ENCODE measurements around the gene KCNMA1. TPM values are rescaled to one million over a fixed set of nuclear protein-coding genes. Genes with fewer than 3 reads are reported as not detected.

KCNMA1 gene
- total RNA-seq, 3 donors from 2014 or later, result 45.4 to 312 (median 62.4) TPM

GRCh38 chr10:76997631-76998030 is 640.0 kb downstream of the KCNMA1 start:
- DNase-seq (no peak), ATAC-seq (no peak)
- no peak overlapping the region for H3K4me3 ChIP-seq
- intact Hi-C loops (cut with DNase I, micrococcal nuclease), result no loop called here
- no peaks in the 10 kb centered on the region for H3K4me1 ChIP-seq (ENCODE audit: low read depth)
- H3K9me3 ChIP-seq, result no peaks in the 10 kb centered on the region
- H3K36me3 ChIP-seq (ENCODE audit: low read depth), result no peaks in the 10 kb centered on the region
- no peak for TF ChIP-seq CTCF (IDR thresholded peaks at IDR 0.05)

DNA sequence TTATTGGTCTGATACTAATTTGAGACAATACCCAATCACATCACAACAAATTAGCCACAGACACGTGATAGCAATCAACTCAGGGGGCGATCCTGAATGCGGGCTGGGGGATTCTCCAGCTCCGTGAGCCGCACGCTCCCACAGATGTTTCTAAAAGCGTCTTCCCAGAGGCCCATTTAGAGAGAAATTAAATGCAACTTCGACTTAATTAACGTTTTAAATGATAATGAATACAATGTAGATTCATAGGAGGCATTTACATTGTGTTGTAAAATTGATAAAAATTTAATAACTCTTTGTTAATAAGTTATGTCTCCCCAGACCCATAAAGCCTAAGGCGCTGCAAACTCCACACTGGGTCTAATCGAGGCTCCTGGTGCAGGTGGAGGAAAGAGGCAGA is 642.6 kb downstream of the KCNMA1 start:
- no peak for ATAC-seq
- no peaks in the 10 kb centered on the region for H3K9me3 ChIP-seq
- intact Hi-C loops (cut with DNase I, micrococcal nuclease), result no loop called here
- no peak overlapping the region for H3K4me3 ChIP-seq
- no peak for DNase-seq
- H3K4me1 ChIP-seq (ENCODE audit: low read depth), result no peaks in the 10 kb centered on the region
- no peak for TF ChIP-seq CTCF (IDR thresholded peaks at IDR 0.05)
- no peaks in the 10 kb centered on the region for H3K36me3 ChIP-seq (ENCODE audit: low read depth)

DNA sequence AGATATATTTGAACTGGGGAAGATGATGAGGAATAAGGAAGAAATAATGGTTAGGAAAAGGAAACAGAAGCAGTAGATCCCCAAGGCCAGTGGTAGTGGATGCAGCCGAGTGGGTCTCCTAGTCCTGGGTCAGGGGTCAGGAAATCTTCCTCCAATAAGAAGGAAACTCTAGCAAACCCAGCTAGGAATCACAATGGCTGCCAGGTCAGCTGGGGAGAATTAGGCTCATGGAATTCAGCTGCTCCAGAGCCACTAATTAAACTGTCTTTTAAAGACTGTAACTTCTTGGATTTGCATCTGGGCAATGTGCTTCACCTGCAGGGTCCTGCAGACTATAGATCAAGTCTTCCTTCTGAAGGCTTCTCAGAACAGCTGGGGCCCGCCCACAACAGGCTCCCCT is 644.4 kb downstream of the KCNMA1 start:
- intact Hi-C loops (cut with DNase I, micrococcal nuclease), result no loop called here
- no peak for TF ChIP-seq CTCF (IDR thresholded peaks at IDR 0.05)
- Histone ChIP-seq H3K9me3 (no peaks in the 10 kb centered on the region), H3K4me1 (ENCODE audit: low read depth) (no peaks in the 10 kb centered on the region), H3K36me3 (ENCODE audit: low read depth) (no peaks in the 10 kb centered on the region), H3K4me3 (no peak overlapping the region)
- DNase-seq, result no peak
- ATAC-seq, result no peak

DNA sequence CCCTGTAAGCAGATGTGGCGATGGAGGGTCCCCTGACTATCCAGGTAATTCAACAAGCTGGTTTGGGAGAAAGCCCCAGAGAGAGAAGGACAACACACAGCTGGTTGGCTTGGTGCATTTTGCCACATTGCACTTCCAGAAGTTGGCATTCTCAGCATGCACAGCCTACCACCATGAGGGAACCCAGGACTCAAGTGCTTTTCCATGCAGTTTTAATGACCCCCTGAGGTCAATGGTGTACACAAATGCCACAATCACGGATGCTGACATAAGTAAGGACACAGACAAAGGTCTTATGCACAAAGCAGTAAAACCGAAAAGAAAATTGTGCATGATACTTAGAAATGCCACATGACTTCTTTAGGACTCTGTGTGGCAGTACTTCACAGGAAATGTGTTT is 645.1 kb downstream of the KCNMA1 start:
- ATAC-seq, result no peak

GRCh38 chr10:76991621-76992020 is 646.0 kb downstream of the KCNMA1 start:
- Histone ChIP-seq H3K4me1 (ENCODE audit: low read depth) (no peaks in the 10 kb centered on the region), H3K9me3 (no peaks in the 10 kb centered on the region), H3K36me3 (ENCODE audit: low read depth) (no peaks in the 10 kb centered on the region), H3K4me3 (no peak overlapping the region)
- ATAC-seq (no peak), DNase-seq (no peak)
- no peak for TF ChIP-seq CTCF (IDR thresholded peaks at IDR 0.05)
- intact Hi-C loops (cut with DNase I, micrococcal nuclease), result no loop called here

More for the DNA sequence above, 645.1 kb downstream of the KCNMA1 start:
- TF ChIP-seq CTCF (IDR thresholded peaks at IDR 0.05), result no peak
- no peaks in the 10 kb centered on the region for H3K4me1 ChIP-seq (ENCODE audit: low read depth)
- no peaks in the 10 kb centered on the region for H3K36me3 ChIP-seq (ENCODE audit: low read depth)
- no peaks in the 10 kb centered on the region for H3K9me3 ChIP-seq
- intact Hi-C loops (cut with DNase I, micrococcal nuclease), result no loop called here
- DNase-seq, result no peak
- no peak overlapping the region for H3K4me3 ChIP-seq

- no peak for DNase-seq
- no peaks in the 10 kb centered on the region for H3K9me3 ChIP-seq
- intact Hi-C loops (cut with DNase I, micrococcal nuclease), result no loop called here
- no peaks in the 10 kb centered on the region for H3K36me3 ChIP-seq (ENCODE audit: low read depth)
- TF ChIP-seq CTCF (IDR thresholded peaks at IDR 0.05), result no peak
- H3K4me3 ChIP-seq, result no peak overlapping the region
- H3K4me1 ChIP-seq (ENCODE audit: low read depth), result no peaks in the 10 kb centered on the region
- no peak for ATAC-seq
Measured at GRCh38 chr10:76990561-76990960, 647.0 kb downstream of the KCNMA1 start.
